Stimulated activated CD4-positive, alpha-beta T cell treated with anti-CD3 and anti-CD28 coated beads, Interleukin-4, amount 100 ng/mL, for 1 hour (primary cell): Measurements from ENCODE around the gene CPLX1.

Experiments used
- DNase-seq: peaks from one replicate; pipeline ENCODE4 v3.0.0-alpha.2; 2020

Gene CPLX1

DNA sequence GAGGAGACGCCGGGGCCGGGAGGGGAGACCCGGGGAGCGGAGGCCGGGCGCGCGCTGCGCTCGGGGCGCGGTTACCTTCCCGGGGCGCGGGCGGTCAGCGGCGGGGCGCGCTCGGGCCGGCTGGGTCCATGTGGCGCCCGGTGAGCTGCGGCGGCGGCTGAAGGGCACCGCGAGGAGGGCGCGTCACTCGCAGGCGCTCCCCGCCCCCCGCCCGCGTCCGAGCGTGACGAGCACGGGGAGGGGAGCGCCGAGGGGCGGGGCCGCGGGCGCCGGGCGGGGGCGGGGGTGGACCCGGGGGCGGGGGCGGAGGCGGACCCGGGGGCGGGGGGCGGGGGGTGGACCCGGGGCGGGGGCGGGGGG, at the start of gene CPLX1:
CPLX1 (minus strand) TSS at position 159 of the 360 bp plus-strand sequence. CDS start 1,607 bp downstream, outside the sequence.
- DNase-seq: peak; percentile 35

DNA sequence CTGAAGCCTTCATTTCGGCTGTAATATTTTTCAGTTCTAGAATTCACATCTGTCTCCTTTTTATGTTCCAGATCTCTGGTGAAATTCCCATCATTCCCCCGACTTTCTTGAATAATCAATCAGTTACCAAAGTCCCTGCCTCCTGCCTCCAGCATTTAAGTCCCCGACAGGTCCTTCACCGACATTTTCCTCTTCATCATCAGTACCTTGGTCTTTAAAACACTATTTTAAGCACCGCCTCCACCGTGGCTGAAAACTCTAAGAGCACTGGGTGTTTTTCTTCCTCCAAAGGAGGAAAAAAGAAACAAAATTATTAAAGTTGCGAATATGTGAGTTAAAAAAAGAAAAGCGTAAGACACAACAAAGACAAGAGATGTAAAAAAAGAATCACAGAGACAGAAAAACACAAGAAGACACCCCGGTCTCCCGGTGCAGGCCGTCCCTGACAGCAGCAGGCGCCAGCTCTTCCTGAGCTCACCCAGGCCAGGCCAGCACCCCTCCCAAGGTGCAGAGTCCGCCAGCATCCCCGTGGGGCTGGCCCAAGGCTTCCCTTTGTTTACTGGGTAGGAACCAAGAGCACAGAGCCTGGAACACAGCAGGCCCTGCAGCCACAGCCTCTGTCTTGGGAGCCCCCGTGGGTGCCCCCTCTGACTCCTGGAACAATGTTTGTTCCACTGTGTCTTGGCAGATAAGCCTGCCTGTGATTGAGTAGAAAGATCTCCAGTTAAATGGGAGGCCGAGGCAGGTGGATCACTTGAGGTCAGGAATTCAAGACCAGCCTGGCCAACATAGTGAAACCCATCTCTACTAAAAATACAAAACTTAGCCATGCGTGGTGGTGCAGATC, 49.3 kb upstream of the CPLX1 start:
- no peak for DNase-seq

DNA sequence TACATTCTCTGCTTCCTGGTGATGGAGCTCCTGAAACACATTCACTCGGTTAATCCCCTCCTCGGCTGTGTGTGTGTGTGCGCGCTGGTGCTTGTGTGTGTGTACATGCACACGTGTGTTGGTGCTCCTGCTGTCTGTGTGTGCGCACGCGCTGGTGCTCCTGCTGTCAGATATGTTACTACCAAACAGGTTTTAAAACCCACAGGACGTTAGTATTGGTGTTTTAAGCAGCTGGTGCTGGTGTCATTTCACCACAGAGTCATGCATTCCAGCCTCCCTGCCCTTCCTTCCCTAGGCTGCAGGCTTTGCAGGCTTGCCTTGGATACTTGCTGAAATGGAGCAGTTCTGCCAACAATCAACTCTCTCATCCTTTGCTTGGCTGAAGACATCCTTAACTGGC, 48.1 kb upstream of the CPLX1 start:
- no peak for DNase-seq

DNA sequence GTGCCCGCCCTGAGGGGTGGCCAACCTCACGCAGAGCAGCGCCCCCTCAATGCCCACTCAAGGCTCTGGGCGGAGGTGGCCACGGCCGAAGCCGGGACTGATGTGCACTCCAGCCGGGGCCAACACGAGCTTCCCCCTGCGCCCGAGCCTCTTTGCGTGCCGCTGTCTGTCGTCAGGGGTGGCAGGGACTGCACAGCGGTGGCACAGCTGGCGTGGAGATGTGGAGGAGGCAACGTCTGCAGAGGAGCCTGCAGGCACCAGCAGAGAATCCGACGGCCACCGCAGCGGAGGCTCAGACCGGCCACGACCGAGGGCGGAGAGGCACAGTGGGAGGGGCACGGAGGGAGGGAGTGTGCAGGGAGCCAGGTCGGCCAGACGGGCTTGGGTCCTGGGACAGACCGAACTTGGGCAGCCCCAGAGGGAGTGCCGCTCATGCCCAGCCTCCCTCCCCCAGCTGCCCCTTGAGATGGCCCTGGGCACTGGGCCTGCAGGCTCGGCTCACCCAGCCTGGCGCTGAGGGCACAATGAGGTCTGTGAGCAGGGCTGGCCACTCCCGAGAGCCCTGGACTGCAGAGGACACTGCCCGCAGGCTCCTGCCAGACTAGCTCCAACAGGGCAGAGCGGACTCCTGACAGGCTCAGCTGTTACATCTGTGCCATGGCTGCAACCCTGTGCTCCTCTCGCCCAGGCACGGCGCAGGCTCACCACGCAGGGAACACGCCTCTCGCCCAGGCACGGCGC, 46.5 kb upstream of the CPLX1 start:
- DNase-seq: no peak

DNA sequence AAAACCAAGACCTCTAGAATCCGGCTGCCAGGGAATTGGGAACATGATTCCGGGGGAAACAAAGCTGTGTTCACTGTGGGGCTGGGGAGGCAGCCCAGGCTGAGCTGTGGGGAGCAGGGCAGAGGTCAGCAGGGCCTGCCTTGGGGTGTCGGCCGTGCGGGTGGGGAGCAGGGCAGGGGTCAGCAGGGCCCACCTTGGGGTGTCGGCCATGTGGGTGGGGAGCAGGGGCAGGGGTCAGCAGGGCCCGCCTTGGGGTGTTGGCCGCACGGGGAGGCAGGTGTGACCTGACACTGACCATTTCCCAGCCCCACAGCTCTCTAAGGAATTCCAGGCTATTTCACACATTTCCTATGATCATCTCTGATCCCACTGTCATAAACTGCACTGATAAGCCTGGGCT, 45.6 kb upstream of the CPLX1 start:
- no peak for DNase-seq

DNA sequence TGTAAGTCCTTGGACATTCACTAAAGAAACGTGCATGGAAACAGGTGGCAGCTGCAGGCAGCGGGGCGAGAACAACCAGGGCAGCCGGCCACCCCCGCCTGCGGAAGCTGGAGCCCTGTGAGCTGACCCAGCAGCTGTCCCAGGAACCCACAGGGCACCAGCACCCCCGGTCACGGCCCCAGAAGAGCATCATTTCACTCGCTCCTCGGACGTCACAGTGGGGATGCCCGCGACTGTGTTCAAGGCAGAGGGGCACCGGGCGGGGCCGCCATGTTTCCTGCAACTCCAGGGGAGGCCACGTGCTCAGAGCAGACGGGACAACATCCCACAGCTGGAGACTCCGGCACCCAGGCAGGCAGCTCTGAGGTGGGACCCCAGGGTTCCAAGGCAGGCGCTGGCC, 45.0 kb upstream of the CPLX1 start:
- DNase-seq: no peak

DNA sequence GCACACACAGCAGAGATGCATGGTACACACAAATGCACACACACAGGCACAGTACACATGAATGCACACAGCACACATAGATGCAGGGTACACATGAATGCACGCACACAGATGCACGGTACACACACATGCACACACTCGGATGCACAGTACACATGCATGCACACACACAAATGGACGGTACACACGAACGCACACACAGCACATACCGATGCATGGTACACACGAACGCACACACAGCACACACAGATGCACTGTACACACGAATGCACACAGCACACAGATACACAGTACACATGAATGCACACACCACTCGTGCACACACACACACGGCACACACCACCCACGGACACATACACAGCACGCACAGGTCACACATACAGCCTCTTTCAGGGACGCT, 43.8 kb upstream of the CPLX1 start:
- DNase-seq: no peak

DNA sequence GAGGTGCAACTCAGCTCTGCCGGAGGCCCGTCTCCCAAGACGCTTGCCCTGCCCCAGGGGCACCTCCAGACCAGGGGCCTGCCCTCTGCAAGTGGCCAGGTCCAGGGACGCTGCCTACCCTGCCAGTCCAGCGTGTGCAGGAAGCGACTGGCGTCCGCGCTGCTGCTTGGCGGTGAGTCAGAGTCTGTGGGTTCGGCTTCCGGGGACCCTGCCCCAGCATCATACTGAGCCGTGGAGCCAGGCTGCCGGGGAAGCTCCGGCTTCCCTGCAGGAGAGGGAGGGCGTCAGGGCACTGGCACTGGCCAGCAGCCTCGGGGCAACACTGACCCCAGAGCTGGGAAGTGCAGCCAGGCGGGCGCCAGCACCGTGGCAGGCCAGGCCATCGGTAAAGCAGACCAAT, 42.5 kb upstream of the CPLX1 start:
- no peak for DNase-seq

DNA sequence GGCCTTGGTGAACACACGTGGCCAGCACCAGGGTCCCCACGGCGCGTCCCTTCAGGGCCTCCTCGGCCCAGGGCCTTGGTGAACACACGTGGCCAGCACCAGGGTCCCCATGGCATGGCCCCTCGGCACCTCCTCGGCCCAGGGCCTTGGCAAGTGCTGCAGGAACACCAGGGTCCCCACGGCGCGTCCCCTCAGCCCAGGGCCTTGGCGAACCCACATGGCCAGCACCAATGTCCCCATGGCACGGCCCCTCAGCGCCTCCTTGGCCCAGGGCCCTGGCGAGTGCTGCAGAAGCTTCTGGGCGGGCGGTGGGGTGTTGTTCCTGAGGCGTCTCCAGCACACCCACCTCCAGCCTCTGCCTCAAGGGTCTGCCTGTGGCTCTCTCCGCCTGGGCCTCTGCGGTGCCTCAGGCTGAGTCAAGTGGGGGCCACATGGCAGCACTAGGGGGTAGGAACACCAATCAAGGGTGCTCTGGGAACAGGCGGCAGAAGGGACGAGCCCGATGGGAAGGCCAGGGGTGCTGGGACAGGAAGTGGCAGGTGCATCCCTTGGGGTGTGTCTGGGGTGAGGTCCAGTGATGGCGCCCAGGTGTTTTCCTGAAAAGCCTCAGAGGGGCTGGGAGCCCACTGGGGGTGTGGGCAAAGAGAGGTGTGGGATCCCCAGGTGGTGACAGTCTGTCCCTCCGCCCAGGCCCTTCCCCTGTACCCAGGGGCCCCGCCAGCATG, 41.8 kb upstream of the CPLX1 start:
- DNase-seq: no peak

DNA sequence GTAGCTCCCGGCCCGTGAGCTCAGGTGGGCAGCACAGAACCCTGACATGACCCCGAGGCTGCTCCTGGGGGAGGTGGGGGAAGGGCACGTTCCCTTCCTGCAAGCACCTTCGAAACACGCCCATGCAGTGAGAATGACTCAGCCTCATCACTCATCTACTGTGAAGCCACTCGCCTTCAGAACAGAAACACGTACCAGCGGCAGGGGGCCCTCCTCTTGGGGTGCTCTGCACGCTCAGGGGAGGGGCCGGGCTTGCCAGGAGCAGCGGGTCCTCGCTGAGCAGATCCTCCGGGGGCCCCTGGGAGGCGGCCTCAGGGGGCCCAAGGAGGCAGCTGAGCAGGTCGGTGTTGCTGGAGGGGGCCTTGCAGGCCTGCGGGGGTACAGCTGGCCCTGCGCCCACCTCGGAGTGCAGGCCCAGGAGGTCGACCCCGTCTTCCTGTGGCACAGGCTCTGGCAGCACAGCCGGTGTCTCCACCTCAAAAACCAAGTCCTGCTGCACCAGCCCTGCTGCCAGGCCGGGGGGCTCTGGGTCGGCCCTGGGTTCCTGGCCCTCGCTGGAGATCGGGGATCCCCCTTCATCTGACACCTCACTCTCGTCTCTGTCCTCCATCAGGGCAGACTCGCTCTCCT, 40.9 kb upstream of the CPLX1 start:
- DNase-seq: no peak

DNA sequence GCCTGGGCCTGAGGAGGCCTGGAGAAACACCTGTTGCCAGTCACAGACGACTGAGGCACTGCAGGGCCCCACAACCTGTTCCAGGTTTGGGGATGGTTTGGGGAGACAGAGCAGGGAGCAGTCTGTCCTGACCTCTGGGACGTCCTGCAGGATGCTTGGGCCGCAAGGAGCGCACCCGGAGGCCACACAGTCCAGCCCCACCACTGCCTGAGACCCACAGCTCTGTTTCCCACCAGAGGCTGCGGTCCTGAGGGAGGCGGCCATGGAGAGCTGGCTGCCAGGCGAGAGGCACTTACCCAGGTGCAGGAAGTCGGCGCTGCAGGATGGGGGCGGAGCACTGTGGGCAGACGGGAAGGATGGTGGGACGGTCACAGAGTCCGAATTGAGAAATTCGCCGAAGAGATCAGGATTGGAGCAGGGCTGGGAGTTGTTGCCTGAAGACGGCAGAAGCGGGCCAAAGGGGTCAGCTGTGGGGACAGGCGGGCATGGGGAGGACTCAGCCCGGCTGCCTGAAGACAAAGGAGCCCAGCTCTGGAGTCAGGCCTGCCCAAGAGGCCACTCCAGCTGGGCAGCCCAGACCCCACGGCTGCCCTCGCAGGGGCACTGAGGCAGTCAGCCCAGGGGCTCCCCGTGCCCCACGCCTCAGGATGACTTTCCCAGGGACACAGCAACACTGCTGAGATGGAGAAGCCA, 40.3 kb upstream of the CPLX1 start:
- no peak for DNase-seq

DNA sequence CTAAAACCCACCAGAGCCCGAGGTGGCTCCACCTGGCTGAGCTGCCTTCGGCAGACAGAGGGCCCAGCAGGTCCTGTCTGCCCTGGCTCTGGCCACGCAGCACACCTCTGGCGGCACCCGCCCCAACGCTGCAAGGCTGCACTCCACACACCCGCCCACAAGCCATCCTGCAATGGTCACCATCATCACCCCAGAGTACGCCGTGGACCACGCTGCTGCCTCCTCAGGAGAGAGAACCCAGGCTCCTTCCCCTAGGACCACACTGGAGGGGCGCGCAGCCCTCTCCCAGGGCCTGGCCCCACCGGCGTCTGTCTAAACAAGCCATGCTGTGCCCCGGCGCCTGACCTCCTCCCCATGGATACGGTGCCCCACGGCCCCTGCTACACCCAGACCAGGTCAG, 39.6 kb upstream of the CPLX1 start:
- DNase-seq: no peak

DNA sequence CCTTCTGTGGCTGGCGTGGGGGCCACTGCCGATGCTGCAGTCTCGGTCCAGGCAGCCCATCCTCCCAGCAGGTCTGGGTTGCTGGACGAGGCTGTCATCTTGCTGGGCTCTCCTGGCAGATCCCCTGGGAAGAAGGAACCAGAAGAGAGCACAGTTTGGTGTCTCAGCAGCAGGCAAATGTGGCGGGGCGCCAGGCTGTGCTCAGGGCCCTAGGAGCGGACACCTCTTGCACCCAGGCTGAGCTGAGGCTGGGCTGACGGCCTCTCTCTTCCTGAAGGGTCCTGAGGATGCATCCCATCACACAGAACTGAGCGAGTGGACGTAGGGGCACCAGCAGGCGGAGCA, 39.2 kb upstream of the CPLX1 start:
- no peak for DNase-seq

DNA sequence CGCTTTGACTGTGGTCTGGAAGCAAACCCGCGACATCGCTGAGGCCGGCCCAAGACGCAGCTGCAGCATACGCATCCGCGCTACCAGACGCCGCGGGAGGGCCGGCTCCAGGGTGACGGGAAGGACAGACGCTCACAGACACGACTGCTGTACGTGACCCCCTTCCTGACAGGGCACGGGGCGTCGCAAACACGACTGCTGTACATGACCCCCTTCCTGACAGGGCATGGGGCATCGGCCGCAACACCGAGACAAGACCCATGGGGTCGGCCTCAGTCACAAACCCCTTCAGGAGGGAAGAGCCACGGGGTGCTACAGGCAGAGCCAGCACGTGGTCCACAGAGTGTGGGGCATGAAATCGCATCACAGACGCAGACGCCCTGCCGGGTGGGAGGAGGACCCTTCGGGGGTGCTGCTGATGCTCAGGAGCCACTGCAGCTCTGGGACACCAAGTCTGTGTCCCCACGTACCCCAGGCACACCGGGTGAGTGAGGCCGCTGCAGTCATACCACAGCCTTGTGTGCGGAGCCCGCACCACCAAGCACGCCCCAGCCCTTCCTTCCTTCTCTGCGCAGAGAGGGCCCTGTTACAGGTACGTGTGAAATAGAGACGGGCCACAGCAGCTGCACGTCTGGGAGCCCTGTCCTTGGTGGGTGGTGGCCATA, 38.7 kb upstream of the CPLX1 start:
- no peak for DNase-seq

DNA sequence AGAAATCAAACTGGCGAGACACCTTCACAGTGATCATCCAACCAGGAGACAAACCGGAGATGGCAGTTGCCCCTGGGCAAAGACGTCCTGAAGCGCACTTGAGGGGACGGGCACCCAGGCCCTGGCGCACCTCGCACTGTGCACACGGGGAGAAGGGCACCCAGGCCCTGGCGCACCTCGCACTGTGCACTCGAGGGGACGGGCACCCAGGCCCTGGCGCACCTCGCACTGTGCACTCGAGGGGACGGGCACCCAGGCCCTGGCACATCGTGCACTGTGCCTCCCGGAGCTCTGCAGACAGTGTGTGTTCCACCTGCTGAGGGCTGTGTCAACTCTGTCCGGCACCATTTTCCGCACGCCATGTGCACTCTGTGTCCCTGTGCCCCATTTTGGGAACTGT, 34.6 kb upstream of the CPLX1 start:
- DNase-seq: no peak

DNA sequence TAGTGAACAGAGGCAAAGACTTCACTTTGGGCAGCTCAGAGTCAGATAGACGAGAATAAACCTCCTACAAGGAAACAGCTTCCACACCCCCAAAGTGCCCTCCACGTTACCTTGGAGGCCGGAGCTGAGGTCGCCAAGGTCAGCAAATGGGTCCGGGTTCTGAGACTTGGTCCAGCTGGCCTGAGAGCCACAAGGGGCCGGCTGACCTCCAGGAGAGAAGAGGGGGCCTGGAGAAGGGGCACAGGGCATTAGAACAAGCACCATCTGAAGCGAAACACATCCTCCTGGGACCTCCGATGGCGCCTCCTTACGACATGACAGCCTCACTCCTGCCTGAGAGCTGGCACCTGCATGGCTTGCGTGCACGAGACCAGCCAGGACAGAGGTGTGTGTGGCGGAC, 33.6 kb upstream of the CPLX1 start:
- no peak for DNase-seq

DNA sequence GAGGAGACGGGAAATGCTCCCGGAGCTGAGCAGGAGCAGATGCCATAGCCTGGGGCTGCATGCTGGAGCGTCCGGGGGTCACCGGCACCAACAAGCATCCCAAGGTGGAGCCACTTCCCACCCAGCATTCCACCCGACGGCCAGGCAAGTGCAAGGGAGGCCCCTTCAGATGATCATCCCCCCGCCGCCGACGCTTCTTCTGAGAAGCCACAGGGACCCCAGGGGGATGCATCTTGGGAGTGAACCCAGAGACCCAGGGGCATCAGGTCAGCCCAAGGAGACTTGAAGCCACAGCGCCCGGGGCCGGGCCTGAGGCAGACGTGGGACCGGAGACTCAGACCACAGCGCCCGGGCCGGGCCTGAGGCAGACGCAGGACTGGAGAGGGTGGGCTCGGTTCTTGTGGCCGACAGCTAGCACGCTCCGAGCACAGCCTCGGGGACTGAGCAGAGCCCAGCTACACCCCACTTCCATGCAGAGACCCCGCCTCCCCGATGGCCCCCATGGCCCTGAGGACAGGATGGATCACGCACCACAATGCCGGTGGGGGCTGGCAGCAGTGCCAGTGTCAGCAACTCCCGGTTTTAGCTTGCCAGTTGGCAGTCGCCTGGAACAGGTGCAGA, 33.0 kb upstream of the CPLX1 start:
- no peak for DNase-seq

DNA sequence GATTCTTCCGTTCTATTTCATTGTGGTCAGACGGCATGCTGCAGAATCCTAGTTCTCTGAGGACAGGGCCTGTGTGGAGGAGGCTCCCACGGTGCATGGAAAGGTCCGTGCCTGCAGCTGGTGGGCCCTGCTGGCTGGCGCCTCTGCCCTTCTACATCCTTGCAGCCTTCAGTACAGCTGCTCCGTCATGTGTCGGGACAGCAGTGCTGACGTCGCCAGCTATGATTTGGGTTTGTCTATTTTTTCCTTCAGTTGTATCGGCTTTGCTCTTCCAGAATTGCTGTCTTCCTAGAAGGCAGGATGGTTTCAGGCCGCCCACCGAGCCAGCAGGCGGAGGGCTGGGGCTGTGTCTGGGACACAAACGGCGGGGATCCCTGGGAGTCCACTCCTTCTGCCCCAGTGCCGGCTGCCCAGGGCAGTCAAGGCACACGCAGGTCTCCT, 32.1 kb upstream of the CPLX1 start:
- DNase-seq: no peak

DNA sequence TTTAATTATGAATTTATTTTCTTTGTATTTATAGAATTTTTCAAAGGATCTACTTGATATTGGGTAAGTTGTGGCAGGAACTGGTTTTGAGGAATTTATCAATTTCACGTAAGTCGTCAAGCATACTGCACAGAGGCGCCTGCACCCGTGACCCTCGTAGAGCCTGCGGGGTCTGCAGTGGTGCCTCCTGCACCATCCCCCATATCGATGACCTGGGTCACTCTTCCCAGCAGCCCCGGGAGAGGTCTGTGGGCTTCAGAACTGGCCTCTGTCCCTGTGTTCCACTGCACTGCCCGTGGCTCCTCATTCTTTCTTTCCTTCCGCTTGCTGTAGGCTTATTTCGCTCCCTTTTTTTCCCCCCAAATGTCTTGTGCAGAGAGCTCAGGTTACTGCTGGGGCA, 31.5 kb upstream of the CPLX1 start:
- DNase-seq: no peak

DNA sequence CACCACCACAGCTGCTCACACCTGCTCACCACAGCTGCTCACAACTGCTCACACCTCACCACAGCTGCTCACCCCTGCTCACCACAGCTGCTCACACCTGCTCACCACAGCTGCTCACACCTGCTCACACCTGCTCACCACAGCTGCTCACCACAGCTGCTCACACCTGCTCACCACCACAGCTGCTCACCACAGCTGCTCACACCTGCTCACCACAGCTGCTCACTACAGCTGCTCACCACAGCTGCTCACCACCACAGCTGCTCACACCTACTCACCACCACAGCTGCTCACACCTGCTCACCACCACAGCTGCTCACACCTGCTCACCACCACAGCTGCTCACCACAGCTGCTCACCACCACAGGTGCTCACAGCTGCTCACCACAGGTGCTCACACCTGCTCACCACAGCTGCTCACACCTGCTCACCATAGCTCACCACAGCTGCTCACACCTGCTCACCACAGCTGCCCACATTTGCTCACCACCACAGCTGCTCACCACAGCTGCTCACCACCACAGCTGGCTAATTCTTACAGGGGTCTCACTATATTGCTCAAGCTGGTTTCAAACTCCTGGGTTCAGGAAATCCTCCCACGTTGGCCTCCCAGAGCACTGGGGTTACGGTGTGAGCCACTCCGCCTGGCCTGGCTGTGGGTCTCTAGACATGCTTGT, 30.4 kb upstream of the CPLX1 start:
- DNase-seq: no peak

DNA sequence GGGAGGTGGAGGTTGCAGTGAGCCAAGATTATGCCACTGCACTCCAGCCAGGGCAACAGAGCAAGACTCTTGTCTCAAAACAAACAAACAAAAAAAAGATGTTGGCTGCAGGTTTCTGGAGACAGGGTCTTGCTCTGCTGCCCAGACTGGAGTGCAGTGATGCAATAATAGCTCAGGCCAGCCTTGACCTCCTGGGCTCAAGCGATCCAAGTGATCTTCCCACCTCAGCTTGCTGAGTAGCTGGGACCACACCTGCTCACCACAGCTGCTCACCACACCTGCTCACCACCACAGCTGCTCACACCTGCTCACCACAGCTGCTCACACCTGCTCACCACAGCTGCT, 29.9 kb upstream of the CPLX1 start:
- DNase-seq: no peak
